Daoy (cell line): ENCODE measurements around the gene CAPN11. TPM values are rescaled to one million over a fixed set of nuclear protein-coding genes. Genes with fewer than 3 reads are reported as not detected.

Experiments
- DNase-seq: peaks from one replicate; pipeline ENCODE4 v3.0.0-alpha.2; 2015; ENCODE audit warnings: low read depth
- total RNA-seq: library from RNA; depleted of rRNA; stranded (reverse); fragments of >200 nt; shearing (Covaris generic); gene quantifications from 2 replicates; pipeline ENCODE4 v1.2.3, GENCODE V29; 2014; rRNA removed

CAPN11 gene
- total RNA-seq, result not detected in 2 replicates

DNA sequence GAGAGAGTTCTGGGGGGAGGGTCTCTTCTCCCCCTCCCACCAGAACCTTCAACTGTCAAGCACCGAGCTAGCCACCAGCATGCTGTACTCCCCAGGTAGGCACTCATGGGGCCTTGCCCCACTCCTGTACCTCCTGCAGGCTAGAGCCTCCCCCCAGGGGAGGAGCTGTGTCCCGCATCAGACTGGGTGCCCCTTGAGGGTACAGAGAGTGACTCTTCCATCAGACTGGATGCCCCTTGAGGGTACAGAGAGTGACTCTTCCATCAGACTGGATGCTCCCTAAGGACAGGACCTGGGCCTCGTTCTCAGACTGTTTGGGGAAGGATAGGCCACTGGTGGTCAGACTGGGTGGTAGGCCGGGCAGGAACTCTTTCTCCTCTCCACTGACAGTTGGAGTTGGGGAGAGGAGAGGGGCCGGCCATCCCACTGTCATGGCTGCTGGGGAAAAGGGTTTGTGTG, at the start of gene CAPN11:
Gene CAPN11, plus strand, starts transcription at position 51 of the 459 bp plus-strand sequence. Its CDS starts 29 bp downstream, at position 80.
- DNase-seq, result no peak

DNA sequence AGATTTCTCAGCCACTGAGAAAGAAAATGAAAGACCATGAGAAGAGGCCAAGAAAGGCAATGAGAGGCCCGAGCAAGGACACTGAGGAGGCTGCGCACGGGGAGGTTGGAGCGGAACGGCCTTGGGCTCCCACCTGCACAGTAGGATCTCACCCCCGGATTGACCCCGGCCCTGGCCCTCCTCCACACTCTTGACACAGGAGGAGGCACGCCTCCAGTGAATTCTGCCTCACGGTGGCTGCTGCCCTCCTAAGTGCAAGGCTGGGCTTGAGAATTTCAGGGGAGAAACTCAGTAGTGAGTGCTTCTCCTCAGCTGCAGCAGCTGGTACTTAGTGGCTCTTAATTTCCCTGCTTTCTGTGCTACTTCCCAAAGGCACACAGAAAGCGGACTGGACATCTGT, 49.4 kb upstream of the CAPN11 start:
- no peak for DNase-seq

DNA sequence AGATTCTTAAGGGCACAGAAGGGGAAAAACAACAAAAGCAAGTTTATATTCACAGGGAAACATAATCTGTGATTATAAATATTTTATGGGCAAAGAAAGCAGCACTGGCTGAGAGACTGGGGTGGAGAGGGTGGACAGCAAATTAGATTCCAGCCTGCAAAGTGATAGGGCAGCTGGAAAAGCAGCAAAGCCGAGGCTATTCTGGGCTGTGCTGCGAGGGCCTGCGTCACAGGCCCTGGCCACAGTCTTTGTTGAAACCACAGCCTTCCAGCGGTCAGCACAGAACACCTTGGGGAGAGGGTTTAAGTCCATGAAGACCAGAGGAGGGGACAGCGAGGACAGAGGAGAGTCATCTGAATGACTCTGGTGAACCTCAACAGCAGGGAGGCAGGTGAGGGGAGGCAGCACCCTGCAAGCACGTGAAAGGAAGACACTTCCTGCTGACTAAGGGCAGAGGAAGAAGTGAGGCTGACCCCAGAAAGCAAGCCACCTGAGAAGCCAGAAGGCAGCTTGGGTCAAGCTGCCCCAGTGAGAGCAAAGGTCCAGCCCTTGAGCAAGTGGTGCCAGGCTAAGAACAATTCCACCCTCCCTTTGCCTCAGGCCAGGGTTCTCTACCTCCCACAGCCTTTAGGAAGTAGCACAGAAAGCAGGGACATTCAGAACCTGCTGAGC, 48.5 kb upstream of the CAPN11 start:
- no peak for DNase-seq

DNA sequence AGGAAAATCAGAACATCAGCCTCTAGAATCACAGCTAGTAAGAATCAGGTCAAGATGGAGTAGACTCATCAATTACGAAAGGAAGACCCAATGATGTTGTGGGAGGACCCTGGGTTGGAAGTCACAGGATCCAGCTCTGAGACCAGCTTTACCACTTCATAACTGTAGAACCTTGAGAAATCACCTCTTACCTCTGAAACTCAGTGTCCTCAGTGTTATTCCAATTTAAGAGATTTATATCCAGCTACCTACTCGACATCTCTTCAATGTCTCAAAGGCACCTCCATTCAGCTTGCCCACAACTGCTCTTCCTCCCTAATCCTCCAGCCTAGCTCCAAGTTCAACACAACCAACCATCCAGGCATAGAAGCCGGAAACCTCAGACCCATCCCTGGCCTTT, 47.7 kb upstream of the CAPN11 start:
- no peak for DNase-seq

DNA sequence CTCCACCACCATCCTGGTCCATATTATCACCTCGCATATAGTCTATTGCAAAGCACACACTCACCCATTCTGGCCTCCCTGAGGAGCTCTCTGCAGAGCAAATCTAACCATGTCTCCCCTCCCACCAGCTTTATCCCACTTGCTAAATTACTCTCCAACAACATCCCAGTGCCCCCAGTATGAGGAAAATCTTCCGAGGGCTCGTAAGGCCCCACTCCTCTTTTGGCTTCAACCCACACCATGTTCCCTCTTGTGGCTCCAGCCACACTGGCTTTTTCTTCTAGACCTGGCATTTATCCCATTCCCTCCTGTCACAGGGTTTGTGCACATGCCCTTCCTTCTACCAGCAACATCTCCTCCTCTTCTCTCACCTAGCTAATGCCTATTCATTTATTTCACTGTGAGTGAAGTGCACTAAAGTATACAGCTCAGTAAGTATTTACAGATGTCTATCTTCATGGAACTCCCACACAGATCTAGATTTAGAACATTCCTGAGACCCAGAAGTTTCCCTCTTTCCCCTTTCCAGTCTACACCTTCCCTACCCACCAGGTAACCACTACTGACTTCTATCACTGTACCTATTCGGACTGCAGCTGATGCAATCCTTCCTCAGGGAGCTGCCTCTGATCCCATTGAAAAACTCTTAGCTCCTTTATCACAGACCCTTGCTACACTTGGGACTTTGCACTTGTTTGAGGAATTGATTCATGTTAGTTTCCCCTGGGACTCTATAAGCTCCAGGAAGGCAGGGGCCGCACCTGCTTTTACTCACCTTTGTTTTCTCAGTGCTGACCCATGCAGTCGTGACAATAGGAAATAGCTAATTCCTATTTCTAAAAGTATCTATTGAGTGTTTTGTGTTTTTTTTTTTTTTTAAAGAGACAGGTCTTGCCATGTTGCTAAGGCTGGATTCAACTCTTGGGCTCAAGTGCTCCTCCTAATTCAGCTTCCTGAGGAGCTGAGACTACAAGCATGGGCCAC, 46.9 kb upstream of the CAPN11 start:
- DNase-seq, result no peak

DNA sequence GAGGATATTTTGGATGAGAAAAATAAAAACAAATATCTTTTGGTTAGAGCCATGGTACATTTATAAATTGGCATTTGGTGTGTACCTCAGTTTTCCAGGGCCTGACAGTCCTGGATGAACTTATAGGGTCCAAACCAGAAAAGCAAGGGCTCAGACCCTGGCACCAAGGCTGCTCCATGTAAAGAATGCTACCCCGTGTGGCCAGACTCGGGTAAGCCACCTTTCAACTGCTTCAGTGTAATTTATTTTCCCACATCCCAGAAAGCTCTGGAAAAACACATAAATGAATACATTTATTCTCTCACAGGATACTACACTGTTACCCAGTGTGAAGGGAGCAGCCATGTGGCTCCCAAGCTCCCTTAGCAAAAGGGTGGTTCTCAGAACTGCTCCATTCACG, 45.2 kb upstream of the CAPN11 start:
- no peak for DNase-seq

DNA sequence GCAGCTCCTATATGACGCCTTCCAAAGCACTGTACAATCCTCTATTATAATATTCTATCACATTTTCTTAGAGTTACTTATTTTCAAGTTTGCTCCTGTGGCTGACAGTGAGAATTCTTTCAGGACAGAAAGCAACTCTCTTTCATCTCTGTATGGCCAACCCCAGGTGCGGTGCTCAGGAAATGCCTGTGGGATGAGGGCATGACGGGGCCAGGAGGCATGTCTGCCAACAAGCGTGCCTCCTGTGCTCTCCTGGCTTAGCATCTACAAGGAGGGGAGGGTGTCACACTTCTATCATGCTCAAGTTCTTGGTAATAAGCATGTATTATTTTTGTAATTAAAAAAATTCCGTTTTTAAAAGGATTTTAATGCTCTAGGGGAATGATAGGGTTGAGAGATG, 42.8 kb upstream of the CAPN11 start:
- DNase-seq, result peak; percentile 93

DNA sequence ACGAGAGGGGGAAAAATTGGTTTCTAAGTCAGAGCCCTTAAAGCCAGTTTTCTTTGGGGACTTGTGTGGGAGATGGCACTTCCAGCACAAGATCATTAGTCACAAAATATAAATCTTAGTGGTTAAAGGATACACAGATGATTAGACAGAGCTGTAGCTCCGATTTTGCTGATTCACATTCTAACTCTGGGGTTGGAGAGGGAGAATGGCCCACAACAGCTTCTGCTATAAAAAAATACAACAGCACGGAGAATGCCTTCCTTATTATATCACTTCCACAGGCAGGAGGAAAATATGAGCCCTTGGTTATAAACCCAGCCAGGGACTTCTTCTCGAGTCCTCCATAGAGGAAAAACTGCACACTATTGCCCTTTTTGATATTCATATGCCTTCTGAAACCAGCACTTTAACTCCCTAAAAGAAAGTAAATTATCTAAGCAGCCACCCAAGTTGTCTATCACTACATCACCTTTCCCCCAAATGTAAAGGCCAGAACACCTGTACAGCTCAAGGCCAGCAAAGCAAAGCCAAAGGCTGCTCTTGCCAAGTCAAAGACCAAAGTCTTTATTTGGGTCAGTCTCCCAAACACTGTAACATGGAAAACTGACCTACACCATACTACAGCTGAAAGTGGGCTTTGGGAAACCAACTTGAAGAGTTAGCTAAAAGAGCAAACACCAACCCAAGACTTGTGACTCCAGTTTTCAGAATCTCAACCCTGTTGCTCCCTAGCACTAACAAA, 41.8 kb upstream of the CAPN11 start:
- DNase-seq, result peak; percentile 85

DNA sequence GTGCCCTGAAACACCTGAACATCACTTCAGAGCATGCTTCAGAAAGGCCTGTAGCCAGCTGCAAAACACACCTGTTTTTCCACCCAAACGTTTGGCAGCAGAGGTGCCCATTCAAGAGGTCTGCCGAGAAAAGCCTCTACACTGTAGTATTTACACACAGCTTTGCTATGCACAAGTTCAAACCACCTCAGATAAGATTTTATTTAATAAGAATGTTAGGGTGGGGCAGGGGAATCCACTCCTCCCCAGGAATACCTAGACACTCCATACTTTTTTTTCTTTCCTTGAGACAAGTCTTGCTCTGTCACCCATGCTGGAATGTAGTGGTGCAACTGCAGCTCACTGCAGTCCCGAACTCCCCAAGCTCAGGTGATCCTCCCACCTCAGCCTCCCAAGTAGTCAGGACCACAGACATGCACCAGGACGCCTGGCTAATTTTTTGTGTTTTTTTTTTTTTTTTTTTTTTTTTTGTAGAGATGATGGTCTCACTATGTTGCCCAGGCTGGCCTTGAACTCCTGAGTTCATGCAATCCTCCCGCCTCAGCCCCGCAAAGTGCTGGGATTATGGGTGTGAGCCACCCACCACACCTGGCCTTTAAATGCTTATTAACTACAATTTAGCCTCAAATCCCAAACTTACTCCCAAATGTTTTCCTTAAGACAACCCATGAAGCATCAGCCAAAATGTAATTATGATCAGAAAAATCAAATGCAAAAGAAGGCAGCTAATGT, 41.1 kb upstream of the CAPN11 start:
- DNase-seq, result peak; percentile 13

DNA sequence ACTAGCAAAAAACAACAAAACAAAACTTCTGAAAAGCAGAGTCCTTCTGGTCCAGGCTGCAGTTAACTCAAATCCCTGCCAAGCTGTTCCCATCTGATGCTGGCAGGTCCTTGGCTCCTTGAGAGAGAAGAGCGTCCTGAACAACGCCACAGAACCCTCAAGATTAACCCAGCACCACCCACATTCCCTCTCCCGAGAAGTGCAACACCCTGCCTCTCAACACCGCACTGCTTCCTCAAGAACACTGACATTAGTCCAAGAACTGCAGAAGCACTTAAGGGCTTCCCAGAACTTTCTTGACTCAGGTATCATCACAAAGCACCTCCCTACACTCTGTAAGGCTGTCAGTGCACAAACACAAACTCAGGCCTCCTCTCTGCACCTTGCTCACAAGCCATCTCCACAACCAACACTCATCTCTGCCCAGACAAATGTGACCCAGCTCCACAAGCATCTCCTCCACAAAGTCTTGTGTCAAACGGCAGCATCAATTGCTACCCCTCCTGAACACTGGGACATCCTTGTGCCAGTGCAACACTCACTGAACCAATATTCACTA, 38.8 kb upstream of the CAPN11 start:
- no peak for DNase-seq

DNA sequence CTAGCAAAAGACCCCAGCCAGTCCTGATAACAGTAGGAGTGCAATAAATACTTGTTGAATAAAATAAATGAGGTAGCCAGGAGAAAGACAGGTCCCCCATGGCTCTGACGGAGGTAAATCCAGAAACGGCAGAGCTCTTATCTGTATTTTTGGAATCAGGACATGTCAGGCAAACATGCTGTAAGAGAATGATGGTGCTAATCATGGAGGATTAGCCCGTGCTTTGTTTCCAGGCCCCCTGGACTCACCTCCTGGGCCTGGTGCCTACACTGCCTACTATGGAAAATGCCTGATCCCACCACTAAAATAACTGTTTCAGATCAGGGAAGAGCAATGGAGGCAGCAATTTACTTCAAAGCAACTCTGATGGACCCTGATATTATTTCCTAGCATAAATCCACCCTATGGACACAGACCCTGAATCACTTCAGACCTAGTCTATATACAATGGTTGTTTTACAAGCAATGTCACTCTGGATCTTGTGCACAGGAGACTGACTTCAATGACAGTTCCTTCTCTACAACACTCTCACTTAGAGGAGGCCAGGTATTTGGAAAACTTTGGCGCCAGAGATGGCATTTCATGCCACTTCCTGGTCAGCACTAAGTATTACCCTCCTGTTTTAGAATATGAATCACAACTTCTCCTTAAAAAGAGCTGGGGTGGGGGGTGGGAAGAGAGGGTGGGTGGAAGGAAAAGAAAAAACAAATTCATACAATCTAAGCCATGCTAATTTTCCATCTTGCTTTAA, 37.8 kb upstream of the CAPN11 start:
- no peak for DNase-seq

DNA sequence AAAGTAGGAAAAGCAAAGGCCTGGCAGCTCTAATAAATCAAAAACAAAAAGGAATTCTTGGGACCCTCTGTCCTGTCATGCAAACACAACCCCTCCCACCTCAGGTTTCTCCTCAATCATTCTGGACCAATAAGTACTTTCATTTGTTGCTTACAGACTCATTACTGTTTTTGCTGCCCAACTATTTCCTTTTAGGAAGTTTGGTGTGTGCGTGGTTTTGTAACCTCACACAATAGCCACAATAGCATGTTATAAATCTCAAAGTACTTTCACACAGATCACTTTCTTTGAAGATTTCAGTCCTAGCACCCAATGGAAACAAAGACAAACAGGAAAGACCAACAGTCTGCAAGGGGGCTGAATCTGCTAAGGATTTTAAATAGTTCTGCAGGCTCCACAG, 35.8 kb upstream of the CAPN11 start:
- no peak for DNase-seq

DNA sequence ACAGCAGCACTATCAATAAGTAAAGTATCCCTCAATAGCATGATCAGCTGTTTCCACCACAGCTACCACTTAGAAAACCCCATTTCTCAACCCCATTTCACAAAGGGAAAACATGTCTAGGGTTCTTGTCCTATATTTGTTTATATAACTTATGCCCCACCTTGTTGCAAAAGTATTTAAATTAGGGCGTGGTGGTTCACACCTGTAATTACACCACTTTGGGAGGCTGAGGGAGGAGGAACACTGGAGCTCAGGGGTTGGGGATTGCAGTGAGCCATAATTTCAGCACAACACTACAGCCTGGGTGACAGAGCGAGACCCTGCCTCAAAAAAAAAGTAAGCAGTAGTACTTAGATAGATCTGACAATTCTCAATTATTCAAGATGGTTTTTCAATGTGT, 35.1 kb upstream of the CAPN11 start:
- no peak for DNase-seq

DNA sequence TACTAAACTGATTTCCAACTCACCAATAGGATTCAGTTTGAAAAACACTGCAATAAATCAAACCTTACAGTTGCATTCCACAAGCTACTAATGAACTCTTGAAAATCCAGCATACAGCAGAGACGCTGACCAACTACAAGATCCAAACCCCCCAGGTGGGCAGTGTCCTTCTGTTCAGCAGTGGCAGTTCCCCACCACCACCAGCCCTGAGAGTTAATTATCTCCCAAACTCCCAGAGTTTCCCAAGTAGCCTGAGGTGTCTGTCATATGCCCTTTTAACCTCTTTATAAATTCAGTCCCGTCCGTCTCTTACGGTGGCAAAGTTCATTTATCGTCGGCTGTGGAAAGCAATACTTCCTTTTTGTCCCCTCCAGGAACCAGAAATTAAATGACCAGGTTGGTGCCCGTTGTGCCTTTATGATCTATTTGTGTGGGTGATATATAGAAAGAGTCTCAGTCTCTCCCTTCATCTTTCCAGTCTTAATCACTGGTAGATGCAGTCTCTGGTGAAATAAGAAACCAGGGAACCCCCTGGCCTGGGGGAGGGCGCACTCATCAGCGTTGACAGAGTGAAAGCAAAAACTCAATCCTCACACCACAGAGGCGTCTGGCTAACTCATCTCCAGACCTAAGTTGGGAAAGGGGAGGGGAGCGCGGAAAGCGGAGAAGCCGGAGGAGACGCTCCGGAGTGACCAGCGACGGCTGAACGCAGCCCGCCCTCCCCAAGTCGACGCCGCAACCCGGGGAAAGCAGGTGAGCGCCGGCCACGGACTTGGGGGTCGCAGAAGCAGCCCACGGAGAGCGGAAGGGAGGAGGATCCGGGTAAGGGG, 32.1 kb upstream of the CAPN11 start:
- peak; percentile 84 for DNase-seq

DNA sequence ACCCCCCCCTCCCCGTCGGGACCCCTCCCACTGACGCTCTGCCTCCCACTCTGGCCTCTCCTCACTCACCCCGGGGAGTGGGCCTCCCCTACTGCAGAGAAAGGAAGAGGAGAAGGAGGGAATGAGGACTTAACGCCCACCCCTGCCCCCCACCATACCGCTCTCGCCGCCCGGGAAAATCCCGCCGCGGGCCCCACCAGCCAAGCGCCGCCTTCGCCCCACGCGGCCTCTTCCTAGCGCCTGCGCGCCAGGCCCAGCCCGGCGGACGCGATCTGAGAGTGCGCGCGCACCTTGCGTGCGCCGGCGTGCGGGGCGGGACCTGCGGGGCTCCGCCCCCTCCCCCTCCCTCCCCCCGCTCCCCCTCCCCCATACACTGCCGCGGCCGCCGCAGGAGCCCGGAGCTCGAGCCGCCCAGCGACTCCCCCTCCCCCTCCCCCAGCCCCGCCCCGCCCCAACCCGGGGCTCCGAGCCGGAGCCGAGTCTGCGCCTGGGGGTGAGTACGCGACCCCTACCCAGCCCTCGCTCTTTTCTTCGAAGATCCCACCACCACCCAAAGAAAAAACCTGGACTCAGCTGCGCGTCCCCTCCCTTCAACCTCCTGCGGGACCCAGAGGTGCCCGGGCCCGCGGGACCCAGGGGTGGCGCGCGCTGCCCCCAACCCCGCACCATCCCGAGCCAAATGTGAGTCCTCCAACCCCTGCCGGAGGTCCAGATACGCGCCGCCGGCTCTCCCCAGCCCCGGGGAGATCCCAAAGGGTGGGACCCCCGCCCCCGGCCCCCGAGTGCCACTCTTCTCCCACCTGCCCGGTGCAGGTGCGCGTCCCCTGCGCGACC, 31.2 kb upstream of the CAPN11 start, which contains the start of the genes MRPL14 and TMEM63B:
Gene MRPL14, minus strand, starts transcription at position 267 of the 834 bp plus-strand sequence. CDS start 10,841 bp downstream, outside the sequence.
Gene TMEM63B, plus strand, starts transcription at position 369 of the 834 bp plus-strand sequence. CDS start 7,031 bp downstream, outside the sequence.
- DNase-seq, result peak; percentile 95

DNA sequence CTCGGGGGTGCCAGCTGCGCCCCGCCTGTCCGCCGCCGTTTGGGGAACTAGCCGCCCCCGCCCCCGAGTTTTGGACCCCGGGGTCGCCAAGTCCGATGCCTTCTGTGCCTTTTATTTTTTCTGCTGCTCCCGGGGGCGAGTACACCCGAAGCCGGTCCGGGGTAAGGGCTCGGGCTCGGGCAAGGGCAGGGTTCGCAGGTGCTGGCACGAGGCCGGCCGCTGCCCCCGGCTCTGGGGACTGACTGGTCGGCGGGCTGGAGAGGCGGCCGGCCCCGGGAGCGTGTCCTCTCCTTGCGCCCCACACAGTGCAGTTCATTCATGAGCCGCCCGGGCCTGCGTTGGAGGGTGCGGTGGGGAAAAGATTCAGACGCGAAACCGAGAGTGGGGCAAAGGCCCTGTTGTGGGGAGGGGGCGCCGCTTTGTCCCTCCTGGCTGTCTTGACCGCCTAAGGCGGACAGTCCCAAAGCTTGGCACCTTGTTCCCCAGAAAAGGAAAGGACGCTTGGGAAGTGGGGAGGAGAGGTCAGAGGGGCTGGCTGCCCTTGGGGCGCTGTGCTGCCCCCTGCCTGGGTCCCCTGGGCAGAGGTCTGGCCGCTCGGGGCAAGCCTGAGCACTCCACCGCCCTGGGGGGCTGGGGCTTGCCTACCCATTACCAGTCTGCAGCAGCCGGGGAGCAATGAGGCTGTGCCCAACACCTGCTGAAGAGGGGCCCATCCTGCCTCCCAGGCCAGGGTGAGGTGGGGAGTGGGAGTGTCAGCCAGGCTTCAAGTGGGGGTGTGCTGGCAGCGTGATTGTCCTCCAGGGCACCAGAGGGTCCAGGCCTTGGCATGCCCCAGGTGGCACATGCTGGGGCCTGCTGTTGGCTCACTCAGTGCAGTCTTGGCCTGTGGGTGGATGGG, 30.4 kb upstream of the CAPN11 start:
- peak; percentile 39 for DNase-seq

DNA sequence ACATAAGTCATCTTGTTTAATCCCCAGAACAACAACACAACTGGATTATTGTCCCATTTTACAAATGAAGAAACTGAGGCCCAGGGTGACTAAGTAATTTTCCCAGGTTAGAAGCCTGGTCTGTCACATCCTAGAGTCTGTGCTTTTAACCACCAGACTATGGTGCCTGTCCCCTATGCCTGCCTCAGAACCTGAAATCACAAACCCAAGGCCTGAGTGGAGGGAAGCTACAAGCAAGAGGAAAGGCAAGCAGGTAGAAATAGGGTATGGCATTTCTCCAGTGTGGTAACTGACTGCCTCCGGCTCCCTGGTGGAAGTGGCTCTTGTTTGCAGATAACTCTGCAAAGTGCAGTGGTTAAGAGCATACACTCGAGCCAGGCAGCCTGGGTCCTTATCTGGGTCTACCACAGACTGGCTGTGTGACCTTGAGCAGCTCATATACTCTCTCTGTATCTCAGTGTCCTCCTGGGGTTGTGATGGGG, 28.7 kb upstream of the CAPN11 start:
- DNase-seq, result no peak
